Ammon's horn (tissue), 1 donor: Measurements from ENCODE around the gene ANKRD27.
"Not testable (repeated sequence)": the region's sequence is repeated elsewhere in the genome, so short reads cannot be mapped to it uniquely, and the experiment has no call there.

Experiments used
- DNase-seq: peaks from one replicate; pipeline ENCODE4 v3.0.0-alpha.2; 2016; ENCODE audit warnings: low spot score

Gene ANKRD27

GRCh38 chr19:32603961-32604360 lies 71.0 kb downstream of the ANKRD27 start:
- no peak for DNase-seq

DNA sequence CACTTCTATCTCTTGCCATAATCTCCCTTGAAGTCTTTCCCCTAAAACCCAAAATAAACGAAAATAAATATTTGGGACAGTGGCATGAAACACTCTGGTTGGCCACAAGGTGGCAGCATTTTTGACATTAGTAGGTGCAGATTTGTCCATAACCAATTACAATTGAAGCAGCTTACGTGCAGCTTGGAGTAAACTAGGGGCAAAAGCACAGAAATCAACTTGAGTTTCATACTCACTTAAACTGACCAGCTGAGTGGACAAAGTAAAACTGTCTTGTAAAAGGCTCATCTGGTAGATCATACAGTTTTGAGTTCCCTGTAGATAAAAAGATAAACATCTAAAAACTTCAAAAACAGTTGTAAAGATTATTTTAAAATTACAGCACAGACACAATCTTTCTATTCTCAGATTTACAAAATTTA lies 75.2 kb downstream of the ANKRD27 start:
- peak; percentile 73 for DNase-seq

GRCh38 chr19:32599258-32599657 lies 75.7 kb downstream of the ANKRD27 start:
- DNase-seq = no peak

DNA sequence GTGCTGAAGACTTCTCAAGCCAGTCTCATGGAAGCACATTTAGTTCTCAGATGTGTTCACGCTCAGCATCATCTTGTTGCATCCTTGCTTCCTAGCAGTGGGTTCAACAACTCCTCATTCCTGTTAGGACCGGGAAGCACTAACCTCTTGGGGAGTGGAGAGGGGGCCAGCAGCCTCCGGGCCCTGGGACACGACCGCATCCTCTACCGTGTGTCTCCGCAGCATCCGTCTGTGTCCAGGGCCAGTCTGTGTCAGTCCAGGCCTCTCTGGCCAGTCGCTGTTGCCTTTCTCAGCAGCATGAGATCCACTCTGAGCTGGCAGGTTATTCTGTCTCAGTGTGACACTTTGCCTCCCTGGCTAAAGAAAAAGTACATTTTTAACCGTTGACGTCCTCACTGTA lies 77.0 kb downstream of the ANKRD27 start:
- no peak for DNase-seq

GRCh38 chr19:32595491-32595890 lies 79.5 kb downstream of the ANKRD27 start:
- DNase-seq = no peak

DNA sequence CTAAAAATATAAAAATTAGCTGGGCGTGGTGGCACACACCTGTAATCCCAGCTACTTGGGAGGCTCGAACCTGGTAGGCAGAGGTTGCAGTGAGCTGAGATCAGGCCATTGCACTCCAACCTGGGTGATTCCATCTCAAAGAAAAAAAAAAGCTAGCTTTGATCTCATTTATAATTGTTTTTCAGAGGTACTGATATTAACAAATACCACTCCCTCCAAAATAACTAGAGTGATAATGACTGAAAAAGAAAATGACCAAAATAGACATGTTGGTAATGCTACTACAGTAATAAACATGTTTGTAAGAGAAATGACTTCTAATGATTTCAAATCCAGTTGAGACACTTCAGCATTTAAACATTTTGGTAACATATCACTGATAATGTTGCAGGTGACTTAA lies 81.0 kb downstream of the ANKRD27 start:
- DNase-seq = no peak

- not testable (repeated sequence) for DNase-seq
Measured at GRCh38 chr19:32587747-32588504, 87.1 kb downstream of the ANKRD27 start.

DNA sequence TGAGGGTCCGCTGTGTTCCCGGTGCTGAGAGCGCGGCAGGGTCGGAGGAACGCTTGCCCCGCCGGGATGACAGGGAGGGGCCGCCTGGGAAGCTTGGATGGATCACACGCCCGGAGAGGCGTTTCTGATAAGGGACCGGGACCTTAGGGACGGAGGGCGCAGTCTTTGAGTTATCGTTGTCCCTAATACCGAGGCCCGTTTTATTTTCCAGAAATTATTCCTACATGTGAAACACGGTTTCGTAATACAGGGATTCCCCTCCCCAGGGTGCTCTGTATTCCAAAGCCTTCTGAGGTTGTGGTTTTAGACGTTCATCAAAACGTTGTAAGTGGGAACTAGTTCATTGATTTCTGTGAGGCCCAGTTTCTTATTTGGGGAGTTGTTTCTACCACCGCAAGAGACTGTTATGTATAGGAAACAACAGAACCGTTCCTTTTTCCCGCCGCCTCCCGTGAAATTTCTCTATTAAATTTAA lies 93.2 kb downstream of the ANKRD27 start:
- DNase-seq = no peak

- peak; percentile 96 for DNase-seq
Measured at GRCh38 chr19:32580901-32581704, 93.9 kb downstream of the ANKRD27 start, which contains the start of gene PDCD5. PDCD5 (plus strand) TSS chr19:32581190; CDS start chr19:32581262, 72 bp downstream.

DNA sequence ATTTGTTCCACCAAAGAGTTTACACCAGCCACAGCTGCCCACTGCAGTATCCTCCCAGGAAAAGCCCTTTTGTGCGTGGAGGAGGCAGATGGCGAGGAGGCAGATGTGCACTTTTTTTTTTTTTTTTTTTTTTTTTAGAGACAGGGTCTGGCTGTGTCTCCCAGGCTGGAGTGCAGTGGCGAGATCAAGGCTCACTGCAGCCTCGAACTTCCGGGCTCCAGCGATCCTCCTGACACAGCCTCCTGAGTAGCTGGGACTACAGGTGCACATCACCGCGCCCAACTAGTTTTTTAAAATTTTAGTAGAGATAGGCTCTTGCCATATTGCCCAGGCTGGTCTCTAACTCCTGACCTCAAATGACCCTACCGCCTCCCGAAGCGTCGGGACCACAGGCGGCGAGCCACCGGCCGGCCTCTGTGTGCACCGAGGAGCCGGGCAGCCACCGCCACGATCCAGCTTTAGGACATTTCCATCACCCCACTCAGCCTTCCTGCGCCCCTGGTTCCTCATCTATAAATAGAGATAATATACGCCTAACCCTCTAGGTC lies 94.6 kb downstream of the ANKRD27 start:
- no peak for DNase-seq

DNA sequence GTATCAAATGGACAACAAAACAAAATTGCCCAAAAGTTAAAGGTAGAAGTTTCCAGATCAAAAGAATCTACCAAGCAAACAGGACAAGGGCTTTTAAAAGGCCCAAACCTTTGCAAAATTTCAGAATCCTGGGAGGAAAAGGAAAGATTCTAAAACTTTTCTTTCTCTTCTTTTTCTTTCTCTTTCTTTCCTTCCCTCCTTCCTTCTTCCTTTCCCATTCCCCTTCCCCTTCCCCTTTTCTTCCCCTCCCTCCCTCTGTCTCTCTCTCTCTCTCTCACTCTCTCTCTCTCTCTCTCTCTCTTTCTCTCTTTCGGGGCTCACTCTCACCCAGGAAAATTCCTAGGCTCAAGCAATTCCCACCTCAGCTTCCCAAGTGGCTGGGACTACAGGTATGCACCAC lies 98.2 kb downstream of the ANKRD27 start:
- no peak for DNase-seq

- DNase-seq = no peak
Measured at GRCh38 chr19:32573492-32573794, 101.5 kb downstream of the ANKRD27 start.

- not testable (repeated sequence) for DNase-seq
Measured at GRCh38 chr19:32572700-32573491, 102.1 kb downstream of the ANKRD27 start.

- DNase-seq = not testable (repeated sequence)
Measured at GRCh38 chr19:32571471-32572075, 103.4 kb downstream of the ANKRD27 start.

GRCh38 chr19:32570081-32570785 lies 104.7 kb downstream of the ANKRD27 start:
- peak; percentile 74 for DNase-seq

- no peak for DNase-seq
Measured at GRCh38 chr19:32567486-32567885, 107.5 kb downstream of the ANKRD27 start.

DNA sequence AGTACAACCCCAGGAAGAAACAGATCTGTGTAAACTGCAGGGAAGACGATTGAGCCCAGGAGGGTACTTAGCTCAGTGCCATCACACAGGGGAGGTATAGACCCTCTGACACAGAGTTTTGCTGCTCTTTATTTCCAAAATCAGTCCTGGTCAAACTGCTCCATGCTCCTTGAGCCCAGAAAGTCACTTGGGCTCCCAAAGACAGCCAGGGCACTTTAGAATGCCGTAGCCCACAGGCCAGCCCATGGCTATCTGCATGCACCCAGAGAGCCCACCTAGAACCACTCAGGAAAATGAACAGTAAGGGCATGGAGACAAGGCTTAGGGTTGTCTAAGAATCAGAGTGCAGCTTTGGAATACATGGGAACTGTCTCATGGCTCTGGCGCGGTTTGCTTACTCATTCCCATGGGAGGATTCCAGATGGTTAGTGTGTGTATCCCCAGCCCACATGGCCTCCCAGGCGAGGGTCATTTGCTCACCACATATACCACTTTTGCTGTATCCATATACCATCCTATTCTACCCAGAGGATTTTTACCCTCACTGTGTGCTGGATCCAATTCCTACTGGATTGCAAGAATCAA lies 108.6 kb downstream of the ANKRD27 start:
- DNase-seq = no peak

- no peak for DNase-seq
Measured at GRCh38 chr19:32563761-32564160, 111.2 kb downstream of the ANKRD27 start.

GRCh38 chr19:32558607-32559228 lies 116.3 kb downstream of the ANKRD27 start:
- DNase-seq = no peak

GRCh38 chr19:32555786-32556185 lies 119.2 kb downstream of the ANKRD27 start:
- no peak for DNase-seq
